Measurements from ENCODE around the gene KIF5C.

KIF5C gene

DNA sequence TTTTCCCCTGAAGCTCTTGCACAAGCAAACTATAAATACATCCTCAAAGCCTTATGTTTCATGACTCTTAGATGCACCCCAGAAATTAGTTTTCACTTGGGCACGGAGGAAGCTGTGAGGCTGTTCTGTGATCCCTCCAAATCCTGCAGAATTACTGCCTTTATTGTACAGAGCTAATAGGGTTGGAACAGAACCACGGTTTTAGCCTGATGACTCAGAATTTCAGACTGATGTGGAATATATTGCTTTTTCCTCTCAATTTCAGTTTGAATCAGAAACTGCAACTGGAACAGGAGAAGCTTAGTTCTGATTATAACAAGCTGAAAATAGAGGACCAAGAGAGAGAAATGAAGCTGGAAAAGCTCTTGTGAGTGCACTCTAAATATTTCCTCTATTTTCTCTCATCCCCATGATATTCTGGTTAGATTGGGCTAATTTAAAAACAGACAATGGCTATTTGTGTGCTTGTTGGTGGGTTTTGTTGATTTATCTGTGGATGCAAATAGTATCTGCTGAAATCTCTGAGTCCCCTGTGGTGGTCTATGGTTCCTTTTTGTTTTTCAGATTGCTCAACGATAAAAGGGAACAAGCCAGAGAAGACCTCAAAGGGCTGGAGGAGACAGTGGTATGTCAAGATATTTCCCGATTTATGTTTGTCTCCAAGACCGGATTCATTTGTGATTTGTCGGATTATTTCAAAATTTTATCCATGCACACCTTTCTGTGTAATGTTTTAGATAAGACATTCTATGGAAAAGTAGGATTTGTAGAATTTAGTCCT is 125.3 kb downstream of the KIF5C start:
- H3K4me3 ChIP-seq (replicated peaks; ENCODE audit: insufficient read depth, low read length), result no peak overlapping the region
- H3K27me3 ChIP-seq (ENCODE audit: insufficient read depth, poor library complexity, severe bottlenecking), result peaks cover 3% of the 10 kb centered on the region
- no peak for TF ChIP-seq SPI1 (IDR thresholded peaks at IDR 0.05; ENCODE audit: borderline replicate concordance, low read depth)
- TF ChIP-seq POLR2AphosphoS5 (IDR thresholded peaks at IDR 0.05; ENCODE audit: low read depth), result no peak
- no peak for TF ChIP-seq GABPA (IDR thresholded peaks at IDR 0.05; ENCODE audit: low read depth)
- TF ChIP-seq, protein P1, sequence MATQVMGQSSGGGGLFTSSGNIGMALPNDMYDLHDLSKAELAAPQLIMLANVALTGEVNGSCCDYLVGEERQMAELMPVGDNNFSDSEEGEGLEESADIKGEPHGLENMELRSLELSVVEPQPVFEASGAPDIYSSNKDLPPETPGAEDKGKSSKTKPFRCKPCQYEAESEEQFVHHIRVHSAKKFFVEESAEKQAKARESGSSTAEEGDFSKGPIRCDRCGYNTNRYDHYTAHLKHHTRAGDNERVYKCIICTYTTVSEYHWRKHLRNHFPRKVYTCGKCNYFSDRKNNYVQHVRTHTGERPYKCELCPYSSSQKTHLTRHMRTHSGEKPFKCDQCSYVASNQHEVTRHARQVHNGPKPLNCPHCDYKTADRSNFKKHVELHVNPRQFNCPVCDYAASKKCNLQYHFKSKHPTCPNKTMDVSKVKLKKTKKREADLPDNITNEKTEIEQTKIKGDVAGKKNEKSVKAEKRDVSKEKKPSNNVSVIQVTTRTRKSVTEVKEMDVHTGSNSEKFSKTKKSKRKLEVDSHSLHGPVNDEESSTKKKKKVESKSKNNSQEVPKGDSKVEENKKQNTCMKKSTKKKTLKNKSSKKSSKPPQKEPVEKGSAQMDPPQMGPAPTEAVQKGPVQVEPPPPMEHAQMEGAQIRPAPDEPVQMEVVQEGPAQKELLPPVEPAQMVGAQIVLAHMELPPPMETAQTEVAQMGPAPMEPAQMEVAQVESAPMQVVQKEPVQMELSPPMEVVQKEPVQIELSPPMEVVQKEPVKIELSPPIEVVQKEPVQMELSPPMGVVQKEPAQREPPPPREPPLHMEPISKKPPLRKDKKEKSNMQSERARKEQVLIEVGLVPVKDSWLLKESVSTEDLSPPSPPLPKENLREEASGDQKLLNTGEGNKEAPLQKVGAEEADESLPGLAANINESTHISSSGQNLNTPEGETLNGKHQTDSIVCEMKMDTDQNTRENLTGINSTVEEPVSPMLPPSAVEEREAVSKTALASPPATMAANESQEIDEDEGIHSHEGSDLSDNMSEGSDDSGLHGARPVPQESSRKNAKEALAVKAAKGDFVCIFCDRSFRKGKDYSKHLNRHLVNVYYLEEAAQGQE (IDR thresholded peaks at IDR 0.05; ENCODE audit: insufficient replicate concordance, low read depth), result no peak
- TF ChIP-seq, protein P2, sequence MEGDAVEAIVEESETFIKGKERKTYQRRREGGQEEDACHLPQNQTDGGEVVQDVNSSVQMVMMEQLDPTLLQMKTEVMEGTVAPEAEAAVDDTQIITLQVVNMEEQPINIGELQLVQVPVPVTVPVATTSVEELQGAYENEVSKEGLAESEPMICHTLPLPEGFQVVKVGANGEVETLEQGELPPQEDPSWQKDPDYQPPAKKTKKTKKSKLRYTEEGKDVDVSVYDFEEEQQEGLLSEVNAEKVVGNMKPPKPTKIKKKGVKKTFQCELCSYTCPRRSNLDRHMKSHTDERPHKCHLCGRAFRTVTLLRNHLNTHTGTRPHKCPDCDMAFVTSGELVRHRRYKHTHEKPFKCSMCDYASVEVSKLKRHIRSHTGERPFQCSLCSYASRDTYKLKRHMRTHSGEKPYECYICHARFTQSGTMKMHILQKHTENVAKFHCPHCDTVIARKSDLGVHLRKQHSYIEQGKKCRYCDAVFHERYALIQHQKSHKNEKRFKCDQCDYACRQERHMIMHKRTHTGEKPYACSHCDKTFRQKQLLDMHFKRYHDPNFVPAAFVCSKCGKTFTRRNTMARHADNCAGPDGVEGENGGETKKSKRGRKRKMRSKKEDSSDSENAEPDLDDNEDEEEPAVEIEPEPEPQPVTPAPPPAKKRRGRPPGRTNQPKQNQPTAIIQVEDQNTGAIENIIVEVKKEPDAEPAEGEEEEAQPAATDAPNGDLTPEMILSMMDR (IDR thresholded peaks at IDR 0.05; ENCODE audit: insufficient read depth, low read length), result no peak
- no peak for DNase-seq (ENCODE audit: low read depth in 1 of 2, low spot score in 1 of 2)
- no peak overlapping the region for H3K27ac ChIP-seq (replicated peaks)

DNA sequence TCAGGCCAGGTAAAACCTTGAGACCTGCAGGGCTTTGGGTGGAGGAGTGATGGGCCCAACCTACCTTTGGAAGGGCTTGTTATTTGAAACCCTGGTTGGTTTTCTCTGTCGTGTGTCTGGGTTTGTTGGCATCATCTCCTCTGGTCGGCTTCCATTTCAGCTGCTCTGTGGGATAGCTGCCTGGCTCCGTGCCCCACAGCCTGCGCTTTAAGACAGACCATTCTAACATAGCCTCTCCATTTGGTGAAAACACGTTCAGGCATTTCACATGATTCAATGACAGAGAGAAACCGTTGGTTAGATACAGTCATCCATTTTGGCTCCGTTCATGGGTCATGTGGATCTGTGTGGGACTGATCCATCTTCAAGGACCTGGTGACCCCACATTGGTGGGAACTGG is 126.5 kb downstream of the KIF5C start:
- no peak for DNase-seq (ENCODE audit: low read depth in 1 of 2, low spot score in 1 of 2)
- Histone ChIP-seq H3K27ac (replicated peaks) (no peak overlapping the region), H3K27me3 (ENCODE audit: insufficient read depth, poor library complexity, severe bottlenecking) (peaks cover 3% of the 10 kb centered on the region), H3K4me3 (replicated peaks; ENCODE audit: insufficient read depth, low read length) (no peak overlapping the region)
- TF ChIP-seq, protein P2 (IDR thresholded peaks at IDR 0.05; ENCODE audit: insufficient read depth, low read length), result no peak
- no peak for TF ChIP-seq POLR2AphosphoS5 (IDR thresholded peaks at IDR 0.05; ENCODE audit: low read depth)
- TF ChIP-seq, protein P1 (IDR thresholded peaks at IDR 0.05; ENCODE audit: insufficient replicate concordance, low read depth), result no peak
- TF ChIP-seq SPI1 (IDR thresholded peaks at IDR 0.05; ENCODE audit: borderline replicate concordance, low read depth), result no peak
- no peak for TF ChIP-seq GABPA (IDR thresholded peaks at IDR 0.05; ENCODE audit: low read depth)

DNA sequence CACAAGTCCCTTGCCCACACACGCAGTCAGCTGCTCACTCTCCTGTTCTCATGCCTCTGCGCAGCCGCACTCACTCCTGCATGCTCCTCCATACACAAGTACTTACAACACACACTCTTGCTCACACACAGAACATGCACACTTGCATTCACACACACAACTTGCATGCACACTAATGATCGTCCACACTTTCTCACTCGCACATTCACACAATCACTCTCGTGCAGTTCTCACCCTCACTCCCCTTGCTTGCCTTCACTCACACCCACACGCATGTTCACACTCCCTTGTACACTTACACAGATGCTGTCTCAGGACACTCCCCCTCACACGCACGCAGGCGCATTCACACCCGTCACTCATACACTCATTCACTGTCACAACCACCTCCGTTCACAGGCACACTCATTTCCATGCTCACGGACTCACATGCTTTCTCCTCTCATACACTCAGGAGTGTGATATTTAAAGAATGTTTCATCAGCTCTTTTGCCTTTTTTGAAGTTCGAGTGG is 127.4 kb downstream of the KIF5C start:
- no peak overlapping the region for H3K4me3 ChIP-seq (replicated peaks; ENCODE audit: insufficient read depth, low read length)
- no peak for DNase-seq (ENCODE audit: low read depth in 1 of 2, low spot score in 1 of 2)
- no peak overlapping the region for H3K27ac ChIP-seq (replicated peaks)
- TF ChIP-seq, protein P1 (IDR thresholded peaks at IDR 0.05; ENCODE audit: insufficient replicate concordance, low read depth), result no peak
- TF ChIP-seq, protein P2 (IDR thresholded peaks at IDR 0.05; ENCODE audit: insufficient read depth, low read length), result no peak
- TF ChIP-seq SPI1 (IDR thresholded peaks at IDR 0.05; ENCODE audit: borderline replicate concordance, low read depth) (no peak), GABPA (IDR thresholded peaks at IDR 0.05; ENCODE audit: low read depth) (no peak)
- peaks cover 3% of the 10 kb centered on the region for H3K27me3 ChIP-seq (ENCODE audit: insufficient read depth, poor library complexity, severe bottlenecking)
